Neutrophil (primary cell): ENCODE data around the gene ZFPM1.

Source experiments
- H3K27ac ChIP-seq: fragments of 200-600 bp; sonication (generic); 2 replicates; pipeline ENCODE4 v1.5.1; 2016; ENCODE audit warnings: mild to moderate bottlenecking, moderate library complexity
- H3K27me3 ChIP-seq: fragments of 200-600 bp; sonication (generic); 2 replicates; pipeline ENCODE4 v1.6.0; 2016; ENCODE audit warnings: mild to moderate bottlenecking
- H3K36me3 ChIP-seq: fragments of 200-600 bp; sonication (generic); 2 replicates; pipeline ENCODE4 v1.5.1; 2017
- H3K4me1 ChIP-seq, 2 experiments: fragments of 200-600 bp in 1 of 2; sonication (generic) in 1 of 2; 1 replicate in 1 of 2; 2 replicates in 1 of 2; pipeline versions ENCODE4 v1.5.1 to v1.6.1; 2013 to 2016; ENCODE audit warnings: low read depth in 1 of 2, low read length in 1 of 2, mild to moderate bottlenecking in 1 of 2, moderate library complexity in 1 of 2; ENCODE audit not compliant: control insufficient read depth in 1 of 2, insufficient read depth in 1 of 2
- H3K4me3 ChIP-seq, 2 experiments: fragments of 200-600 bp in 1 of 2; sonication (generic) in 1 of 2; 1 replicate in 1 of 2; 2 replicates in 1 of 2; pipeline ENCODE4 v1.5.1; 2013 to 2016; ENCODE audit warnings: low read depth in 1 of 2, low read length in 1 of 2, mild to moderate bottlenecking in 1 of 2, moderate library complexity in 1 of 2
- H3K9me3 ChIP-seq: fragments of 200-600 bp; sonication (generic); 2 replicates; pipeline ENCODE4 v1.5.1; 2016
- CTCF ChIP-seq: fragments of 200-600 bp; sonication (generic); IDR thresholded peaks from 2 replicates; pipeline ENCODE4 v1.5.1; 2016; ENCODE audit warnings: antibody characterized with exemption

The ZFPM1 gene

GRCh38 chr16:88545781-88546180 lies 92.7 kb downstream of the ZFPM1 start:
- no peak for TF ChIP-seq CTCF
- Histone ChIP-seq H3K9me3 (no peaks in the 10 kb centered on the region), H3K4me1 (peaks cover 9 to 10% of the 10 kb centered on the region in 2 experiments), H3K4me3 (no peak overlapping the region), H3K27ac (no peak overlapping the region), H3K27me3 (peaks cover 61% of the 10 kb centered on the region), H3K36me3 (no peaks in the 10 kb centered on the region)

GRCh38 chr16:88548131-88548874 lies 95.2 kb downstream of the ZFPM1 start:
- no peaks in the 10 kb centered on the region for H3K36me3 ChIP-seq
- no peak overlapping the region for H3K27ac ChIP-seq
- peaks cover 62% of the 10 kb centered on the region for H3K27me3 ChIP-seq
- peaks cover 9 to 10% of the 10 kb centered on the region in 2 experiments for H3K4me1 ChIP-seq
- no peak overlapping the region for H3K4me3 ChIP-seq
- no peaks in the 10 kb centered on the region for H3K9me3 ChIP-seq
- no peak for TF ChIP-seq CTCF

GRCh38 chr16:88548985-88549384 lies 95.9 kb downstream of the ZFPM1 start:
- Histone ChIP-seq H3K36me3 (no peaks in the 10 kb centered on the region), H3K4me1 (peaks cover 9 to 10% of the 10 kb centered on the region in 2 experiments), H3K27me3 (peaks cover 62% of the 10 kb centered on the region), H3K27ac (no peak overlapping the region), H3K9me3 (no peaks in the 10 kb centered on the region), H3K4me3 (no peak overlapping the region)
- no peak for TF ChIP-seq CTCF

- no peaks in the 10 kb centered on the region for H3K9me3 ChIP-seq
- peaks cover 9 to 10% of the 10 kb centered on the region in 2 experiments for H3K4me1 ChIP-seq
- no peaks in the 10 kb centered on the region for H3K36me3 ChIP-seq
- H3K27ac ChIP-seq: no peak overlapping the region
- peaks cover 67% of the 10 kb centered on the region for H3K27me3 ChIP-seq
- TF ChIP-seq CTCF: no peak
- H3K4me3 ChIP-seq: peak overlapping the region in 1 of 2 experiments; percentile 43
Observed at GRCh38 chr16:88549671-88550245, 96.7 kb downstream of the ZFPM1 start.

- H3K9me3 ChIP-seq: no peaks in the 10 kb centered on the region
- TF ChIP-seq CTCF: no peak
- H3K4me1 ChIP-seq: peaks cover 9 to 10% of the 10 kb centered on the region in 2 experiments
- H3K4me3 ChIP-seq: peak overlapping the region in 1 of 2 experiments; percentile 43
- H3K36me3 ChIP-seq: no peaks in the 10 kb centered on the region
- H3K27me3 ChIP-seq: peaks cover 70% of the 10 kb centered on the region
- no peak overlapping the region for H3K27ac ChIP-seq
Observed at GRCh38 chr16:88550246-88550661, 97.2 kb downstream of the ZFPM1 start.
